GM19351 (cell line): Measurements from ENCODE around the gene CNTNAP2.

Source experiments
- ATAC-seq: cut with Tn5 transposase; IDR thresholded peaks from one replicate; pipeline ENCODE4 v1.9.1; 2021; ENCODE audit warnings: mild to moderate bottlenecking, moderate library complexity; ENCODE audit not compliant: unreplicated experiment

The CNTNAP2 gene

DNA sequence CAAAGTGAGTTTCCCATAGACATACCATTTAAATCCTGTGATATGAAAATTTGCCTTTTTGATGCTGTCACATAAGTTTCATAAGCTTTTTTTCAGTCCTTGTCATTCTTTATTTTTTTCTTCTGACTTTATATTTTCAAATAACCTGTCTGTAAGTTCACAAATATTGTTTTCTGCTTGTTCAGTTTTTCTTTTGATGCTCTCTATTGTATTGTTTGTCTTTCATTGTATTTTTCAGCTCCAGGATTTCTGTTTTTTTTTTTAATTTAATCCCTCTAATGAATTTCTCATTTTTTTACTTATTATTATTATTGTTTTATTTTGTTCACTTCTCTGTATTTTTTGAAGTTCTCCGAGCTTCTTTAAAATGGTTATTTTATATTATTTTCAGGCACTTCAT is 623.4 kb downstream of the CNTNAP2 start:
- no peak for ATAC-seq

DNA sequence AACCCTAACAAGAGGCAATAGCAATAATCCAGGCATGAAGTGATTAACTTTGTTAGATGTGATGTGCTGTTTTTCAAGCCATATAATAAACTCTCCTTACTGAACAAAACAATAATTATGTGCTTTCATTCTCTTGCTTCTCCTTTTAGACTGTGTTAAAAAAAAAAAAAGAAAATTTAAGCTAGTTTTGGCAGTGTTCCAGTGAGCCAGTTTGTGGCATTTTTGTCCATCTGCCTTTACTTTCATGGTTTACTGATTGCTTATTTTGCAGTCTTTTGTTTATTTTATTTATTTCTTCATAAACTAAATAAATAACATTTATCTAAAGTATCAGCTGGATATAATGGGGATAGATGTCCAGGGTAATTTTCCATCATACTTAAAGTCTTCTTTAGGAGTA is 625.3 kb downstream of the CNTNAP2 start:
- no peak for ATAC-seq

DNA sequence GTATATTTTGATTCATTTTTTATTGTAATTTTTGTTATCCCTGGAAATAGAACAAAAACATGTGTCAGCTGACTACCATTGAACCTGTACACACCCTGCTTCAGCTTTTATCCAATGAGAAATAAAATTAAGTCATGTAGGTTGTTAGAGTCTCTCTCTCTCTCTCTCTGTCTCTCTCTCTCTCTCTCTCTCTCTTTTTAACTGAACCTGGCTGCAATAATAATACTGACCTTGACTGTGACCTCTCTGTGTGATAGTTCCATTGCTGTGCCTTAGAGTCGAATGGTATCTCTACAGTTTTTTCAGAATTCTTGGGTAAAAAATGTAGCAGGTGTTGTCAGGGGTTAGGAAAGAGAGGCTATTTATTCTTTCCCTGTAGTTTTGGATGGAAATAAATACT is 637.8 kb downstream of the CNTNAP2 start:
- no peak for ATAC-seq

DNA sequence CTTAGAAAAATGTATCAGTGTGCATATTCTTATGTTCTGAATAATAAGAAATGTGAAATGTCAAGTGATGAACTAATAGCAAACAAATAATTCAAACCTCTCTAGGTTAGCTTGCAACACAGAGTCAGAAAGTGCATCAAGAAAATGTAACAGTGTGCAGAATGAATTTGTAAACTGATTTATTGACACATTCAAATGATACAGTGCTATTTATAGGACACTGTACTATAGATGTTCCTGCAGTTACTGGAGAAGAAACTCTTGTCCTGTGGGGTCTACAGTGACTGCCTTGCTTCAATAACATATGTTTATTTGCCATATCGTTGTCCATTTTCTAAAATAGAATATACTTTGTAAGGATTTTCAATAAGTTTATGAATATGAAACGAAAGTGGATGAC is 639.0 kb downstream of the CNTNAP2 start:
- no peak for ATAC-seq

DNA sequence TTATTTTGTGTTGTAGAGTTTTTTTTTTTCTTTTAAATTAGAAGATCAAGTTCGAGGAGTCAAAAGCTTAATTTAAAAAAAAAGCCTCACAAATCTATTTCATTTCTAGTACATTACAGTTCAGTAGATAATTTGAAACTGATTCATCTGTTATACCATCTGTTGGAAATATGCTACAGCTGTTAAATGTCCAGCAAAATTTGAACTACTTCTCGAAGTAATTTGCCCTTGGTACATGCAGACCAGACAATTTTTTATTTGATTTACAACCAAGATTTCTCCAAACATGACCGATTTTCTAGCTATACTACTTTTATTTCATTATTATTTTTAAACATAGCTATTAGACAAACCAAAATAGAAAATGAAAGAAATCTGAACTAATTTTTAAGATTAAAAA is 647.9 kb downstream of the CNTNAP2 start:
- no peak for ATAC-seq

DNA sequence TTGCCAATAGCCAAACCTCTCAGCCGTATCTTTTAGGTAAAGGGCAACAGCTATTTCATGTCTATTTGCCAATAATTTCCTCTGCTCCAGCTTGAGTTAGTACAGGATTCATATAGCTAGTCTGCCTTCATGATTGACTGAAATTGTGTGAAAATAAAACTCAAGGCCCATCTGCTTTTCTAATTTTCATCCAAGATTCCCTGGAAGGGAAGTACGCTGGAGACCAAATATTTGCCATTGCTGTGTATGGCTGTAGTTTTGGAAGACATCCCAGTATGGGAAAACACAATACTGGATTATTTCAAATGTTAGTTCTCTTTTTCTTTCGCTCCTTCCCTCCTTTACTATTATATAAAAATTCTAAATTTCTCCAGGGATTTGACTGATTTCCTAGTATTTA is 652.4 kb downstream of the CNTNAP2 start:
- ATAC-seq = no peak

DNA sequence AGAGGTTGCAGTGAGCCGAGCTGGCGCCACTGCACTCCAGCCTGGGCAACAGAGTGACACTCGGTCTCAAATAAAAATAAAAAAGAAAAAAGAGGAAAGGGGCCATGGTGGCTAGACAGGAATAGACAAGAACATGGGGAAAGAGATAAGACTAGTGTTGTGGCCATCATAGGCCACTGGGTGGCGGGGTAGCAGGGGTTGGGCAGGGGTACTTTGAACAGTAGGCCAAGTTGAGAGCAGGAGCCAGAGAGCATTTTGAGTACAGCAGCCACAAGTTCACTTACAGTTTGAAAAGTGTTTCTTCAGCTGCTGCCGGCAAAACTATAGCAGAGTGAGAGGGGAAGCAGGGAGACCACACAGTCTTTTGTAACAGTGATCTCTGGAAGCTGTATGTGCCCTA is 656.0 kb downstream of the CNTNAP2 start:
- ATAC-seq = no peak

DNA sequence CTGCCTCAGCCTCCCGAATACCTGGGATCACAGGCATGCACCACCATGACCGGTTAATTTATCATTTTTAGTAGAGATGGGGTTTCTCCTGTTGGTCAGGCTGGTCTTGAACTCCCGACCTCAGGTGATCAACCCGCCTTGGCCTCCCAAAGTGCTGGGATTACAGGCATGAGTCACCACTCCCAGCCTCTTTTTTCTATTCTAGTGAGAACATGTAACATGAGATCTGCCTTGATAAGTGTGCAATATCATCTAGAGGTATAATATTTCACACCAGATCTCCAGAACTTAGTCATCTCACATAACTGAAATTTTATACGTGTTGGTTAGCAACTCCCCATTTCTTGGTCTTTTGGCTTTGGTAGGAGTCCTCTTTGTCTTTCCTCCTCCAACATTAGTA is 656.9 kb downstream of the CNTNAP2 start:
- ATAC-seq = no peak

DNA sequence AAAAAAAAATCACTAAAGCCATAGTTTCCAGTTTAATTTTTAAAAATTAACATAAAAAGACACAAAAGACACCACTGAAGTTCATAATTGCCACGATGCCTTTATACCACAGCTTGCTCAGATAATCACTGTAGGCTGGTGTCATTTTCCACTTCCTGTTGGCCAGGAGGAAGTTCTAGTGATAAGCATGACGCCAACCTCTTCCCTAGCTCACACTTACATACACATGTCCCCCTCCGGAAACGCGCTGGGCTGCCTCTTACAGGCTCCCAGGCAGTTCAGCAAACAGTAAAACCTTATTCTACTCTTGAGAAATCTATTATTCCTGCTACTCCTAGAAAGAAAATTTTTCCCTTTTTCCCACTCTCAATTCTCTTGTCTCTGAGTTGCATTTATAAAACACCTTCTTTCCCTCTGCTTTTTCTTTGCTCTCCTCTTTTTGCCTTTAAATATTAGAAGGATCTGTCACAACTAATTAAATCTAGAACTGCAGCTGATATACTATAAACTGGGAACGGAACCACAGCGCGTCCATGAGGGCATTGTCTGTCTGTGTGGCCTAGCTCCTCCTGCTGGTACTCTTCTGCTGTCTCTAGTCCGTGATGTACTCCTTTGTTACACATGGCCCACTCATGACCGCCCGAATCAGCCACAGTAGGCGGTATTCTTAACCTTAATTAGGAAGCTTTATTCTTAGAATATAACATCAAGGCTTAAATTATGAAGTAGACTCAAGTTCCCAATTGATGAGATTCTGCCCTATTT is 664.9 kb downstream of the CNTNAP2 start:
- no peak for ATAC-seq

DNA sequence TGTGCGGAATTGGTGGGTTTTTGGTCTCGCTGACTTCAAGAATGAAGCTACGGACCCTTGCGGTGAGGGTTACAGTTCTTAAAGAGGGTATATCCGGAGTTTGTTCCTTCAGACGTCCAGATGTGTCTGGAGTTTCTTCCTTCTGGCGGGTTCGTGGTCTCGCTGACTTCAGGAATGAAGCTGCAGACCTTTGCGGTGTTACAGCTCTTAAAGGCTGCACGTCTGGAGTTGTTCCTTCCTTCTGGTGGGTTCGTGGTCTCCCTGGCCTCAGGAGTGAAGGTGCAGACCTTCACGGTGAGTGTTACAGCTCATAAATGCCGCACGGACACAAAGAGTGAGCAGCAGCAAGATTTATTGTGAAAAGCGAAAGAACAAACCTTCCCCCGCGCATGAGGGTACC is 670.7 kb downstream of the CNTNAP2 start:
- no peak for ATAC-seq

DNA sequence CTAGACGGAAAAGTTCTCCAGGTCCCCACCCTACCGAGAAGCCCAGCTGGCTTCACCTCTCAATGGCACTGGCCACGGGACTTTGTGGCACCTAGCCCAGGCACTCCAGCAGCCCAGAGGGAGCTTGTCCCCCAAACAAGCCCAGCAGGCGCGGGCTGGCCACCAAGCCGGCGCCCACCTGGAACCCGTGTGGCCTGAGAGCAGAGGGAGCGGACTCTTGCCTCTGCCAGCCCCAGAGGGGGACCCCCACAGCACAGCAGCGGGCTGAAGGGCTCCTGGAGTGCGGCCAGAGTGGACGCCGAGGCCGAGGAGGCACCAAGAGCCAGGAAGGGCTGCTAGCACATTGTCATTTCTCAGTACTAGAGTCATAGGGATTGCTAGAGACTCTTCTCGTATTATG is 671.4 kb downstream of the CNTNAP2 start:
- ATAC-seq = no peak

DNA sequence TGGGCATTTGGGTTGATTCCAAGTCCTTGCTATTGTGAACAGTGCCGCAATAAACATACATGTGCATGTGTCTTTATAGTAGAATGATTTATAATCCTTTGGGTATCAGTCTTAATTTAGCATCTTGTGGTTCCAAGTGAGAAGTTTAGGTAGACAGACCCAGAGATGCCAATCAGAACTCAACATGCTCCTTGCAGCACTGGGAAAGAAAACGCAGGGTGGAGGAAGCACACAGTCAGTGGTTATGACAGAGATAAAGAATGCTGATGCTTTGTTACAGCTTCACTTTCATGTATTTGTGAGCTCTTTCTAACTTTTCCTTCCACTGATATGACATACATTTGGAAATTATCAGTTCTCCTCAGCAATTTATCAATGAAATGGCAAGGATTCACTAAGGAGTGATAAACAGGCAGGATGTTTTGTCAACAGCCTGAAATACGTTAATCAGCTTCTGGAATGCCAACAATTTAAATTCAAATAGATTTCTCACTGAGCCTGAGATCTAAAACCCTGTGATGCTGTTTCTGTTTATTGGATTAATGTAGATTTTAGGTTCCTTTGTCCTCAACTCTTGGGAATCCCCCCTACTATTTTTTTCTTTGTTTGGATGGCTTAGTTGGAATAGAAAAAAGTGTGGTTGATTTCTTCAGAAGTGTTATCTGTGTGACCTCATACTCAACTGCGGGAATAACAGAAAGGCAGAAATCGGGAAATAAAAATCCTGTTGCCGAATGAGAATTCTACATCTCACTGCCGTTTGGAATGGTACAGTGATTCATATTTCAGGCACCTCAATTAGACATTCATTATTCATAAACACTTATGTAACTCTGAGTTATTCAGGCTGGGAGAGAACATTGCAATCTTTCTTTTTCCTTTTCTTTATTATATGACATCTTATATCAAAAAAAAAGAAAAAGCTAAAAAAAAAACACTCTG is 675.0 kb downstream of the CNTNAP2 start:
- no peak for ATAC-seq

DNA sequence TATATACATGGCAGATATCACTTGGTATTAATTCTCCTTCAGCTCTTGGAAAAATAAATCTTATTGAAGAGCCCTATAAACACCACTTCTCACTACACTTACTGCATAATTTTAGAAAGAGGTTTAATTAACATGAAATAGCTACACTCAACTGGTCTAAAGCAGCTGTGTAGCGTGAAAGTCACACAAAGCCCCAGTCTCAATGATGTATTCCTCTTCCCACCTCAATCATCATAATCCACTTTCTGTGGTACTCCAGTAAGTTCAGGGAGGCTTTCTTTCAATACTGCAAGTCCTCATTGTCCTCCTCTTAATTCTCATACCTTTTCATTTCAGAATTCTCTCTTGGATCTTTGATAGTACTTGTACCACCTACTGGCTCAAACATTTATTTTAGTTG is 688.0 kb downstream of the CNTNAP2 start:
- ATAC-seq = no peak

DNA sequence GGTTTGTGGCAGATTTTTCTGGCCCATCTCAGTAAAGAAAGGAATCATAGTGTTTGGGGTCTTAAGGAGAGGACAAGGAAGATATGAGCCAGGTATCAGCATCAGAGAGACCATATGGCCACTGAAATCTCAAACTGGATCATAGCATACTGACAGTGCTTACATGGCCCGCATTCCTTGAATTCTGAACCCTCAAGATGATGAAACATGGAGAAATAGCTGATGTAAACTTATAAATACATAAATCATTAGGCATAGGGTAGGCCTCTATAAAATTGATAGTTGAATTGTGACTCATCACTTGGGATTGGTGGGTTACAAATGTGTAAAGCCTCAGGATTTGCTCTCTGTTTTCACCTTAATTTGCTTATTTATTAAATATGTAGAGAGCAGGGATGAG is 688.5 kb downstream of the CNTNAP2 start:
- no peak for ATAC-seq

DNA sequence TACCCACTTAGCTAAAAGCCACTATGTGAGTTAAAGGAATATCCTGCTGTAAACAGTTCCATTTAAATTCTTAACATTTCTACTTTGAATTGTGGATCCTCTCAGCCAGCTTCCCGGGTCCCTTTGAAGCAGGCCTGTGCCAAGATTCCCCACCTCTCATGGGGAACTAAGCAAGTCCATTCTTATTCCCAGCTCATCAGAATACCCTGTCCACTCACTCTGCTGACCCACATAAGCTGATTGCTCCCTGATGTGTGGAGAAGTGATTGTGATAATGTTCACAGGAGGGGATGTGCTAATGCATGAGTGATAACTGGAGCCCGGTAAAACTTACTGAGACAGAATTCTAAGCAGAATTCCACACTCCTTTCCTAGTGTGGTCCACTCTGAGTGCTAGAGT is 709.7 kb downstream of the CNTNAP2 start:
- ATAC-seq = no peak

DNA sequence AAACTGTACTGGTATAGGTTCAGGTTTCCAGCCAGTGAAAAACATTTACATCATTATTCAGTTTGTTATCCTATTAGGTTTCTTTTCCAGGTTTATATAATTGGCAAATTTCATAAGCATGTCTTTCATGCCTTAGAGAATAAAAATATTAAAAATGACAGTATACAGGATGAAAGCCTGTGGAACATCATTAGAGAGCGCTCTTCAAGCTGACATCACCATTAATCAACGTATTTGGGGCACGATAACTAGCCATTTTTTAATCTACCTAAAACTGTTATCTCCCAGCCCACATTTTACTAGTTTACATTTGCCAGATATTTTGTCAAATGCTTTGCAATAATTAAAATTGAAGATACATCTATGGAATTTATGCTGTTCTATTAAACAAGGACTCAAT is 714.1 kb downstream of the CNTNAP2 start:
- no peak for ATAC-seq

DNA sequence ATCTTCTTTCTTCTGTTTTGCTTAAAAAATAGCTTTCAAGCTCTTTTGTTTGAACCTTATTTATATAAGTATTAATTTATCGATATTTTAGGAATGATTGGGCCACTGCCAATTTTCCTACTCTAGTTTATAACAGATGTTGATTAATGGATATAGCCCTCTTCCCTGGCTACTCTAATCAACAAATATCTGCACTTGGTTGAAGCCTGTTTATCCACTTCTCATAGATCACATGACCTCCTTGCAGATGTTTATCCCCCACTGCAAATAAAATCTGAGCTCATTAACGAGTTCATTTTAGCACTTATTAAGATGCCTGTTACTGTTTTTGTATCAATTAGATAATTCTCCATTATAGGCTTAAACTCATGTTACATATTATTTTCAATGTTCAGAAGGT is 715.3 kb downstream of the CNTNAP2 start:
- ATAC-seq = no peak

DNA sequence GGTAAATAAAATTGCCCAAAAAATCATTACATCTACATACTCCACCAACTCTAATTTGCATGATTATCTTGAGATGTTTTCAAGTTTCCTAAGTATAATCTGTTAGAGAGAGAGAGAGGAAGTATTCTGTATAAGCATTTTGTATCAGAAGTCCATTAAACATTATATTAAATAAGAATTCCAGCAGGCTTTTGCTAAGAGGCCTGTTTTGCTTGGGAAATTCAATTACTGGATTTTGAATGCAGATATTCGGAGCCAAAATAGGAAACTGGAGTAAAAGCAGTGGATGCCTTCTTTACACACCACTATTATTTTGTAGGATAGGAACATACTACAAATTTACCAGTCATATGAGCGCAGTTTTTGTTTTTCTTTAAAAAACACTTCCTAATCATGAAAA is 727.8 kb downstream of the CNTNAP2 start:
- ATAC-seq = no peak

DNA sequence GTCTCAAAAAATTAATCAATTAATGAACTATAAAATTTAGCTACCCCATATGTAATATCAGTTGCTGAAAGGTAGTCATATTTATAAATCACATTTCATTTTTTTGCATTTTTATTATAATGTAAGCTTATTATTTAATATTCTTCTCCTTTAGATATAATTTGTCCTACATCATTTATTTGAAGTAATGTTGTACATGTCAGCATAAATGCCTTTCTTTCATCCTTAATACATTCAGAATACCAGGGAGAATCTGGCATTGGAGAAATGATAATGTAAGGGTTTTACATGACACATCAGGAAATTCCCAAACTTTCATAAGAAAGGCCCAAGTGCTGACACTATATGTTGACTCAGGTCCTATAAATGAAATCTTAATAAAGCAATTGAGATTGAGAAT is 742.1 kb downstream of the CNTNAP2 start:
- ATAC-seq = no peak

DNA sequence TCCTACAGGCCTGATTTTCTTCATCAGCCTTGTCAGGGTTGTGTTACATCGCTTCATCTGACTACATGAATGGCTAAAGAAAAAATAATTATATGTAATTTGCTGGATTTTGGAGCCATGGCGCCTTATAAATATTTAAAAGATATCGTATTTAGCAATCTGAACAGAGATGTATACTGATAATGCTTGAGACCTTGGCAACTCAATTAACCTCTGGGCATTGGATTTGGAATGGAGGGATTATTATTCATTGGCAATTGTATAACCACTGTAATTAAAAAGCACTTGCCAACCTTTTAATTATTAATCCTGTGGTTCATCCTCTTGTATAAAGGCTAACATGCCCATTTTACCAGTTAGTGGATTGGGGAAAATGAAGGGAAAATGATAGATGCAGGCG is 745.1 kb downstream of the CNTNAP2 start:
- no peak for ATAC-seq

DNA sequence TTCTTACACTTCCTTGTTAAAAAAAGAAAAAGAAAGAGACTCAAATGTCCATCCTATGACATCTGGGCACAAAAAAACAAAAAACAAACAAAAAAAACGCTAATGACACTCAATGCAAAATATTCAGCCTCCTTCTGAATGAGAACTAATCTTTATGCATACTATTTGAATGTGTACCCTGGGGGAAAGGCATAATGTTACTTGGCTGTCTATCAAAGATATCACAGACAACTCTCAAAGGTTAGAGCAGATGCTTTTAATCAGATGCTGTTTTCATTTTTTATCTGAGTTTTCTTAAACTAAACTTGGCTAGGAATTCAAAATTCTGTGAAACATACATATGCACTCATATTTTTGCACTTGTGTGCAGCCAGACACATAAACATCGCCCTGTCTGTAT is 745.8 kb downstream of the CNTNAP2 start:
- no peak for ATAC-seq

DNA sequence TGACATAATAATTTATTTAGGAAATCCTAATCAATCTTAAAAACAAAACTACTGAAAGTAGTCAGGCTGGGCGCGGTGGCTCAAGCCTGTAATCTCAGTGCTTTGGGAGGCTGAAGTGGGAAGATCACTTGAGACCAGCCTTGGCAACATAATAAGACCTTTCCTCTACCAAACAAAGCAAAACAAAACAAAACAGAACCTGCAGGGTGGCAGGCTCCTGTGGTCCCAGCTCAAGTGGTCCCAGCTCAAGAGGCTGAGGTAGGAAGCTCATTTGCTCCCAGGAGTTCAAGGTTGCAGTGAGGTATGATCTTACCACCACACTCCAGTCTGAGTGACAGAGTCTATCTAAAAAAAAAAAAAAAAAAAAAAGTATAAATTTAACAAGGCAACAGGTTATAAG is 748.0 kb downstream of the CNTNAP2 start:
- ATAC-seq = no peak
